Loucy (cell line): ENCODE measurements around the gene RNF8.

Experiments
- H2AFZ ChIP-seq: fragments of 200-600 bp; sonication (generic); 2 replicates; pipeline ENCODE4 v1.6.0; 2016; ENCODE audit warnings: antibody characterized with exemption, mild to moderate bottlenecking, low read length, moderate library complexity
- H3F3A ChIP-seq: fragments of 200-600 bp; 2 replicates; pipeline ENCODE4 v1.6.0; 2016; ENCODE audit warnings: antibody characterized with exemption, low read depth, mild to moderate bottlenecking
- H3K27me3 ChIP-seq: fragments of 200-600 bp; sonication (generic); 2 replicates; pipeline ENCODE4 v1.6.1; 2014; ENCODE audit warnings: low read length, mild to moderate bottlenecking; ENCODE audit not compliant: insufficient read depth, poor library complexity, severe bottlenecking
- H3K36me3 ChIP-seq: fragments of 200-600 bp; sonication (generic); 2 replicates; pipeline ENCODE4 v1.6.1; 2016; ENCODE audit warnings: low read length; ENCODE audit not compliant: insufficient read depth
- H3K4me1 ChIP-seq: fragments of 200-600 bp; sonication (generic); 2 replicates; pipeline ENCODE4 v1.5.1; 2014; ENCODE audit warnings: low read length, mild to moderate bottlenecking; ENCODE audit not compliant: insufficient read depth, poor library complexity, severe bottlenecking
- H3K4me2 ChIP-seq: fragments of 200-600 bp; sonication (generic); 2 replicates; pipeline ENCODE4 v1.6.0; 2014; ENCODE audit warnings: antibody characterized with exemption, low read length, low read depth, mild to moderate bottlenecking; ENCODE audit not compliant: poor library complexity, severe bottlenecking
- H3K4me3 ChIP-seq: fragments of 200-600 bp; sonication (generic); 2 replicates; pipeline ENCODE4 v1.5.1; 2014; ENCODE audit warnings: low read length, mild to moderate bottlenecking, mixed read lengths; ENCODE audit not compliant: poor library complexity, severe bottlenecking
- H3K79me2 ChIP-seq: fragments of 200-600 bp; sonication (generic); 2 replicates; pipeline ENCODE4 v1.6.1; 2014; ENCODE audit warnings: low read length; ENCODE audit not compliant: insufficient read depth
- H3K9ac ChIP-seq: fragments of 200-600 bp; sonication (generic); 2 replicates; pipeline ENCODE4 v1.6.0; 2014; ENCODE audit warnings: mild to moderate bottlenecking, low read depth, low read length, moderate library complexity; ENCODE audit not compliant: poor library complexity, severe bottlenecking
- H3K9me2 ChIP-seq: fragments of 200-600 bp; sonication (generic); replicated peaks from 2 replicates; pipeline ENCODE4 v1.6.1; 2016; ENCODE audit warnings: low read depth, low read length, mixed read lengths
- H3K9me3 ChIP-seq: fragments of 200-600 bp; sonication (generic); 2 replicates; pipeline ENCODE4 v1.6.1; 2014; ENCODE audit warnings: mild to moderate bottlenecking, antibody characterized with exemption, low read length, low read depth; ENCODE audit not compliant: insufficient read depth
- H4K20me1 ChIP-seq: fragments of 200-600 bp; sonication (generic); 2 replicates; pipeline ENCODE4 v1.6.0; 2014; ENCODE audit warnings: antibody characterized with exemption, low read length, mild to moderate bottlenecking; ENCODE audit not compliant: insufficient read depth, poor library complexity, severe bottlenecking
- CTCF ChIP-seq: fragments of 200-600 bp; sonication (generic); conservative IDR thresholded peaks from 2 replicates; pipeline ENCODE4 v1.5.1; 2014; ENCODE audit warnings: mild to moderate bottlenecking, antibody characterized with exemption, low read length
- EZH2phosphoT487 ChIP-seq: fragments of 200-600 bp; IDR thresholded peaks from 2 replicates; pipeline ENCODE4 v1.6.1; 2018; ENCODE audit warnings: antibody characterized with exemption, mild to moderate bottlenecking, moderate library complexity, borderline replicate concordance

RNF8 gene

GRCh38 chr6:37309692-37310091 is 44.1 kb upstream of the RNF8 start:
- TF ChIP-seq CTCF = no peak
- TF ChIP-seq EZH2phosphoT487 = no peak
- Histone ChIP-seq H3K79me2 (no peaks in the 10 kb centered on the region), H3K9ac (no peak overlapping the region), H3K9me3 (no peaks in the 10 kb centered on the region), H3F3A (no peaks in the 10 kb centered on the region), H3K4me2 (no peak overlapping the region), H3K4me3 (no peak overlapping the region), H4K20me1 (no peaks in the 10 kb centered on the region), H3K27me3 (no peaks in the 10 kb centered on the region), H3K36me3 (peaks cover 49% of the 10 kb centered on the region; the same call in 1 of the 2 replicates), H3K9me2 (no peaks in the 10 kb centered on the region), H3K4me1 (peaks cover 4% of the 10 kb centered on the region), H2AFZ (no peak overlapping the region)

GRCh38 chr6:37310966-37311365 is 42.8 kb upstream of the RNF8 start:
- peaks cover 51% of the 10 kb centered on the region; the same call in 1 of the 2 replicates for H3K36me3 ChIP-seq
- H3K79me2 ChIP-seq = no peaks in the 10 kb centered on the region
- H4K20me1 ChIP-seq = no peaks in the 10 kb centered on the region
- H3K4me1 ChIP-seq = peaks cover 5% of the 10 kb centered on the region
- no peak overlapping the region for H2AFZ ChIP-seq
- H3K9me2 ChIP-seq = no peaks in the 10 kb centered on the region
- H3K9ac ChIP-seq = no peak overlapping the region
- TF ChIP-seq EZH2phosphoT487 (no peak), CTCF (no peak)
- no peaks in the 10 kb centered on the region for H3F3A ChIP-seq
- H3K27me3 ChIP-seq = no peaks in the 10 kb centered on the region
- no peaks in the 10 kb centered on the region for H3K9me3 ChIP-seq
- no peak overlapping the region for H3K4me2 ChIP-seq
- H3K4me3 ChIP-seq = no peak overlapping the region

GRCh38 chr6:37311741-37312473 is 41.9 kb upstream of the RNF8 start:
- no peaks in the 10 kb centered on the region for H3K79me2 ChIP-seq

More at GRCh38 chr6:37311741-37312473, 41.9 kb upstream of the RNF8 start:
- no peaks in the 10 kb centered on the region for H3K27me3 ChIP-seq
- H3K4me1 ChIP-seq = peaks cover 5% of the 10 kb centered on the region
- H3F3A ChIP-seq = no peaks in the 10 kb centered on the region
- peaks cover 53% of the 10 kb centered on the region; the same call in 1 of the 2 replicates for H3K36me3 ChIP-seq
- no peak overlapping the region for H3K9ac ChIP-seq
- H3K4me2 ChIP-seq = no peak overlapping the region
- no peak overlapping the region for H3K4me3 ChIP-seq
- no peaks in the 10 kb centered on the region for H3K9me2 ChIP-seq
- H3K9me3 ChIP-seq = no peaks in the 10 kb centered on the region
- no peaks in the 10 kb centered on the region for H4K20me1 ChIP-seq
- TF ChIP-seq CTCF = no peak
- no peak for TF ChIP-seq EZH2phosphoT487
- no peak overlapping the region for H2AFZ ChIP-seq
